Colonic mucosa (tissue), 4 donors: Measurements from ENCODE around the gene RACGAP1. TPM values are rescaled to one million over a fixed set of nuclear protein-coding genes. Genes with fewer than 3 reads are reported as not detected.

Experiments
- DNase-seq: peaks from one replicate; pipeline ENCODE4 v3.0.0-alpha.2; 2020
- H3K27ac ChIP-seq: fragments of 200-600 bp; one replicate; pipeline ENCODE4 v1.8.0; 2021
- H3K27me3 ChIP-seq: fragments of 200-600 bp; one replicate; pipeline ENCODE4 v1.8.0; 2021
- H3K36me3 ChIP-seq: fragments of 200-600 bp; one replicate; pipeline ENCODE4 v1.8.0; 2021
- H3K4me1 ChIP-seq: fragments of 200-600 bp; one replicate; pipeline ENCODE4 v1.8.0; 2021; ENCODE audit warnings: mild to moderate bottlenecking
- H3K4me3 ChIP-seq: fragments of 200-600 bp; one replicate; pipeline ENCODE4 v1.8.0; 2021
- H3K9ac ChIP-seq, 2 donors: one replicate each; pipeline ENCODE4 v1.7.0; 2013; ENCODE audit warnings: control low read depth in 2 of 2, low read depth in 2 of 2, low read length in 2 of 2
- H3K9me3 ChIP-seq: fragments of 200-600 bp; one replicate; pipeline ENCODE4 v1.8.0; 2021
- CTCF ChIP-seq: fragments of 200-600 bp; IDR thresholded peaks from one replicate; pipeline ENCODE4 v1.8.0; 2022; ENCODE audit warnings: antibody characterized with exemption, mild to moderate bottlenecking
- intact Hi-C: fragments of 100-400 bp; cut with DNase I; formaldehyde crosslinking; loops from one replicate; pipeline ENCODE4 v1.14.1; 2022
- total RNA-seq, 2 donors: library from RNA; stranded (reverse); fragmentation: NEBNext Ultra II Directional in 1 of 2; extraction: Animal tissue kit (Norgen Biotek cat#: 25700) in 1 of 2; gene quantifications; one replicate each; pipeline ENCODE4 v1.2.1, GENCODE V29; 2021
- donor health status: healthy.
- donor health status: DM: no; HTN: no; CAD: no.
- donor health status: DM: no; HTN: no; CAD: no.

The RACGAP1 gene
- total RNA-seq, 2 donors from 2014 or later: 36.2 to 83.8 TPM

DNA sequence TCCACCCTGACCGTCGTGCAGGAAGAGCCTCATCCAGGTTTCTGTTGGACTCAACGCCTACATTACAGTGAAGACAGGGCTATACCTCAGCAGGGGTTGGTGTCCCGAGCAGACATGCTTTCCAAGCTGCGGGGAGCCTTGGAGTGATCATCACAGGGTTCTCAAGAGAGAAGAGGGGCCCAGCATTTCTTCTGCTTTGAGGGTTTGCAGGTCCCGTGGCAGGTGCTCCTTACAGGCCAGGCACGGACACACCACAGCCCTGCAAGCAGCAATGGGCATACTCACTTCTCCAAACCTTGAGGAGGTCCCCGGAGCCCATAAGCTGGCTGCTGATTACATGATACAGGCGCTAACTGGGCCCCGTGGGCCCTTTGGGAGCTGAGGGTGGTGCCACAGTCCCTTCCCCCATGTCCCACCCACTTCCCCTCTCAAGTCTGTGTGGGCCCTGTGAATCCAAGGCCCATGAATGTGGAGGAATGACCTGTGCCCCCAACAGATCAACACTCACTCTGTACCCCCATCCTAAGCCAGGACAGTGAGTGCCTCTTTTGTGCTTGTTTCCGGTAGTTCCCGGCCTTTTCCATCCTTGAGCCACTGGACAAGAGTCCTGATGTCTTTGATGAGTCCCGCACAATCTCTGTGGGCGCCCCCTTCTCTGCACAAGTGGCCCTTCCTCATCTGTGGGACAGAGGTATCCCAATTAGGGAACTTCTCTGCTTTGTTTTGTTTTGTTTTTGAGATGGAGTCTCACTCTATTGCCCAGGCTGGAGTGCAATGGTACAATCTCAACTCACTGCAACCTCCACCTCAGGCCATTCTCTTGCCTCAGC, 73.7 kb downstream of the RACGAP1 start:
- Histone ChIP-seq H3K27me3 (peaks cover 13% of the 10 kb centered on the region), H3K9me3 (no peaks in the 10 kb centered on the region), H3K27ac (no peak overlapping the region), H3K4me1 (no peaks in the 10 kb centered on the region), H3K36me3 (no peaks in the 10 kb centered on the region), H3K9ac (no peak overlapping the region), H3K4me3 (no peak overlapping the region)
- no peak for DNase-seq
- no peak for TF ChIP-seq CTCF
- intact Hi-C loops: no loop called here

GRCh38 chr12:49950273-49951251, 74.7 kb downstream of the RACGAP1 start, which contains the start of gene AQP2:
Gene AQP2, plus strand, starts transcription at chr12:49950737. Its CDS starts 94 bp downstream, at chr12:49950831.
- H3K9ac ChIP-seq: no peak within 1 kb of the TSS

DNA sequence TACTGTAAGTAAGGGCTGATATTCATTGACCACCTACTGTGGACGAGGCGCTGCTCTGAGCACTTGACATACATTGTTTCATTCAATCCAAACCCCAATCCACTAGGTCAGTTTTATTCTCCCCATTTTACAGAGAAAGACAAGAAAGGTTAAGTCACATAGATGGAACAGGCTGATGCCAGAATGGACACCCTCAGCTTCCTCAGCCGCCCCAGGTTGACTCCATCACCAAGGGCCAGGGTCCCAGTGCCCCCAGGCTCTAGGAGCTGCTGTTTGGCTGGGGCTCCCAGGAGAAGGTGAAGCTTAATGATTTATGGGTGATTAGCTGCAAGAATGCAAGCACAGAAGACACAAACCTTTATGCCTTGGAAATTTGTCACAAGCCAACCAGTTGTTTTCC, 75.4 kb downstream of the RACGAP1 start:
- Histone ChIP-seq H3K9ac (no peak overlapping the region), H3K27ac (no peak overlapping the region), H3K4me3 (no peak overlapping the region), H3K4me1 (peaks cover 8% of the 10 kb centered on the region), H3K36me3 (no peaks in the 10 kb centered on the region), H3K27me3 (peaks cover 5% of the 10 kb centered on the region), H3K9me3 (no peaks in the 10 kb centered on the region)
- no peak for DNase-seq
- intact Hi-C loops: no loop called here
- no peak for TF ChIP-seq CTCF

More at GRCh38 chr12:49950273-49951251, 74.7 kb downstream of the RACGAP1 start, which contains the start of gene AQP2:
- TF ChIP-seq CTCF: no peak
- Histone ChIP-seq H3K27me3 (peaks cover 12% of the 10 kb centered on the region), H3K4me3 (no peak within 1 kb of the TSS), H3K36me3 (no peaks in the 10 kb centered on the region), H3K4me1 (peaks cover 8% of the 10 kb centered on the region), H3K9me3 (no peaks in the 10 kb centered on the region), H3K27ac (no peak within 1 kb of the TSS)
- intact Hi-C loops: no loop called here
- no peak for DNase-seq

- H3K9me3 ChIP-seq: no peaks in the 10 kb centered on the region
- H3K4me3 ChIP-seq: no peak overlapping the region
- H3K36me3 ChIP-seq: no peaks in the 10 kb centered on the region
- H3K9ac ChIP-seq: no peak overlapping the region
- DNase-seq: no peak
- H3K27me3 ChIP-seq: no peaks in the 10 kb centered on the region
- intact Hi-C loops: no loop called here
- TF ChIP-seq CTCF: no peak
- H3K4me1 ChIP-seq: peaks cover 8% of the 10 kb centered on the region
- H3K27ac ChIP-seq: no peak overlapping the region
These were observed 76.1 kb downstream of the RACGAP1 start for GRCh38 chr12:49948866-49949845.
